Measurements from ENCODE around the gene CHP1. TPM values are rescaled to one million over a fixed set of nuclear protein-coding genes. Genes with fewer than 3 reads are reported as not detected.

CHP1 gene
- total RNA-seq, 2 donors from 2014 or later, result 97.0 to 174 TPM

GRCh38 chr15:41199470-41199869 lies 31.6 kb upstream of the CHP1 start:
- TF ChIP-seq CTCF (IDR thresholded peaks at IDR 0.05), result no peak
- no peak for TF ChIP-seq POLR2A (IDR thresholded peaks at IDR 0.05)
- no peak for TF ChIP-seq POLR2AphosphoS5 (IDR thresholded peaks at IDR 0.05)
- Histone ChIP-seq H3K9me3 (no peaks in the 10 kb centered on the region), H3K36me3 (no peaks in the 10 kb centered on the region), H3K4me1 (replicated peaks) (no peaks in the 10 kb centered on the region), H3K27me3 (replicated peaks; ENCODE audit: insufficient read depth) (no peaks in the 10 kb centered on the region), H3K27ac (no peak overlapping the region), H3K4me3 (no peak overlapping the region)
- DNase-seq (ENCODE audit: low spot score), result no peak
- intact Hi-C loops (cut with DNase I), result no loop called here

- no peak for DNase-seq (ENCODE audit: low spot score)
- TF ChIP-seq POLR2AphosphoS5 (IDR thresholded peaks at IDR 0.05) (no peak), POLR2A (IDR thresholded peaks at IDR 0.05) (no peak), CTCF (IDR thresholded peaks at IDR 0.05) (no peak)
- Histone ChIP-seq H3K4me1 (replicated peaks) (no peaks in the 10 kb centered on the region), H3K27me3 (replicated peaks; ENCODE audit: insufficient read depth) (no peaks in the 10 kb centered on the region), H3K27ac (no peak overlapping the region), H3K9me3 (no peaks in the 10 kb centered on the region), H3K36me3 (no peaks in the 10 kb centered on the region), H3K4me3 (no peak overlapping the region)
- WGBS, result 84% methylated on average over 7 of the region's 7 CpGs
- intact Hi-C loops (cut with DNase I), result no loop called here
These were observed 27.7 kb upstream of the CHP1 start for GRCh38 chr15:41203395-41203794.

GRCh38 chr15:41205315-41205714 lies 25.8 kb upstream of the CHP1 start:
- no peak overlapping the region for H3K27ac ChIP-seq
- H3K4me1 ChIP-seq (replicated peaks), result no peaks in the 10 kb centered on the region
- H3K9me3 ChIP-seq, result no peaks in the 10 kb centered on the region
- no peak overlapping the region for H3K4me3 ChIP-seq
- no peak for TF ChIP-seq POLR2A (IDR thresholded peaks at IDR 0.05)
- TF ChIP-seq CTCF (IDR thresholded peaks at IDR 0.05), result no peak
- TF ChIP-seq POLR2AphosphoS5 (IDR thresholded peaks at IDR 0.05), result no peak
- WGBS, result 74% methylated on average over 3 of the region's 3 CpGs
- H3K27me3 ChIP-seq (replicated peaks; ENCODE audit: insufficient read depth), result no peaks in the 10 kb centered on the region
- intact Hi-C loops (cut with DNase I), result no loop called here
- DNase-seq (ENCODE audit: low spot score), result no peak
- no peaks in the 10 kb centered on the region for H3K36me3 ChIP-seq

GRCh38 chr15:41207687-41208448 lies 23.2 kb upstream of the CHP1 start:
- TF ChIP-seq CTCF (IDR thresholded peaks at IDR 0.05) (no peak), POLR2AphosphoS5 (IDR thresholded peaks at IDR 0.05) (no peak), POLR2A (IDR thresholded peaks at IDR 0.05) (no peak)
- intact Hi-C loops (cut with DNase I), result no loop called here
- no peak overlapping the region for H3K4me3 ChIP-seq
- 47% methylated on average over 5 of the region's 5 CpGs for WGBS
- no peak for DNase-seq (ENCODE audit: low spot score)
- H3K36me3 ChIP-seq, result no peaks in the 10 kb centered on the region
- no peaks in the 10 kb centered on the region for H3K27me3 ChIP-seq (replicated peaks; ENCODE audit: insufficient read depth)
- H3K9me3 ChIP-seq, result no peaks in the 10 kb centered on the region
- no peaks in the 10 kb centered on the region for H3K4me1 ChIP-seq (replicated peaks)
- H3K27ac ChIP-seq, result no peak overlapping the region

GRCh38 chr15:41215708-41216107 lies 15.4 kb upstream of the CHP1 start:
- no peaks in the 10 kb centered on the region for H3K9me3 ChIP-seq
- WGBS, result 68% methylated on average over 2 of the region's 2 CpGs
- H3K36me3 ChIP-seq, result no peaks in the 10 kb centered on the region
- DNase-seq (ENCODE audit: low spot score), result no peak
- H3K4me1 ChIP-seq (replicated peaks), result no peaks in the 10 kb centered on the region
- TF ChIP-seq POLR2AphosphoS5 (IDR thresholded peaks at IDR 0.05) (no peak), POLR2A (IDR thresholded peaks at IDR 0.05) (no peak), CTCF (IDR thresholded peaks at IDR 0.05) (no peak)
- H3K27me3 ChIP-seq (replicated peaks; ENCODE audit: insufficient read depth), result no peaks in the 10 kb centered on the region
- no peak overlapping the region for H3K27ac ChIP-seq
- no peak overlapping the region for H3K4me3 ChIP-seq
- intact Hi-C loops (cut with DNase I), result no loop called here
